CD4-positive, alpha-beta memory T cell (primary cell): ENCODE data around the gene ANO10. TPM values are rescaled to one million over a fixed set of nuclear protein-coding genes. Genes with fewer than 3 reads are reported as not detected.

ENCODE experiments used
- CTCF ChIA-PET: fragments of 350-600 bp; sonication (Branson Sonifier 250); formaldehyde crosslinking; loops from one replicate; lab custom pipeline; 2021; ENCODE audit warnings: inconsistent platforms; ENCODE audit not compliant: partially characterized antibody; lab: Charles Lee
- POLR2A ChIA-PET: fragments of 350-600 bp; sonication (Branson Sonifier 250); formaldehyde crosslinking; loops from one replicate; lab custom pipeline; 2021; ENCODE audit not compliant: partially characterized antibody; lab: Charles Lee
- DNase-seq, 5 donors: peaks; one replicate each; pipeline versions ENCODE4 v3.0.0 to v3.0.0-alpha.2; 2020 to 2022; ENCODE audit warnings: mixed read lengths in 1 of 5
- H3K27ac ChIP-seq: one replicate; pipeline ENCODE4 v1.7.0; 2013; ENCODE audit warnings: low read depth, low read length
- H3K27me3 ChIP-seq: 2 replicates; pipeline ENCODE4 v1.7.0; 2013; ENCODE audit warnings: mild to moderate bottlenecking, low read length, moderate library complexity; ENCODE audit not compliant: insufficient read depth
- H3K36me3 ChIP-seq: 2 replicates; pipeline ENCODE4 v1.7.0; 2013; ENCODE audit warnings: mild to moderate bottlenecking, low read length, moderate library complexity; ENCODE audit not compliant: insufficient read depth
- H3K4me1 ChIP-seq: 2 replicates; pipeline ENCODE4 v1.7.0; 2013; ENCODE audit warnings: mild to moderate bottlenecking, low read length, moderate library complexity; ENCODE audit not compliant: insufficient read depth
- H3K4me3 ChIP-seq, 2 donors: one replicate each; pipeline ENCODE4 v1.7.0; 2013; ENCODE audit warnings: low read length in 2 of 2, mild to moderate bottlenecking in 1 of 2
- H3K9me3 ChIP-seq, 2 donors: one replicate each; pipeline ENCODE4 v1.7.0; 2013; ENCODE audit warnings: low read length in 2 of 2, control low read depth in 1 of 2; ENCODE audit not compliant: control insufficient read depth in 1 of 2
- H3K27ac Mint-ChIP-seq, 7 donors: one replicate each; pipeline ENCODE4 v1.8.0; 2020 to 2021; ENCODE audit warnings: mixed read lengths in 7 of 7, mild to moderate bottlenecking in 6 of 7, inconsistent platforms in 3 of 7, moderate library complexity in 3 of 7
- H3K27me3 Mint-ChIP-seq, 2 donors: one replicate each; pipeline ENCODE4 v1.8.0; 2020 to 2021; ENCODE audit warnings: mixed read lengths in 2 of 2
- H3K36me3 Mint-ChIP-seq, 2 donors: one replicate each; pipeline ENCODE4 v1.8.0; 2020 to 2021; ENCODE audit warnings: mixed read lengths in 2 of 2, inconsistent platforms in 1 of 2, mild to moderate bottlenecking in 1 of 2
- H3K4me1 Mint-ChIP-seq, 4 donors: one replicate each; pipeline ENCODE4 v1.8.0; 2020 to 2021; ENCODE audit warnings: mixed read lengths in 4 of 4, mild to moderate bottlenecking in 1 of 4
- H3K4me3 Mint-ChIP-seq, 8 donors: one replicate each; pipeline ENCODE4 v1.8.0; 2020 to 2021; ENCODE audit warnings: mixed read lengths in 8 of 8, mild to moderate bottlenecking in 7 of 8, moderate library complexity in 6 of 8, inconsistent platforms in 3 of 8
- H3K9me3 Mint-ChIP-seq, 8 donors: one replicate each; pipeline ENCODE4 v1.8.0; 2020 to 2021; ENCODE audit warnings: mixed read lengths in 8 of 8, mild to moderate bottlenecking in 5 of 8, inconsistent platforms in 3 of 8, moderate library complexity in 1 of 8
- intact Hi-C: fragments of 100-400 bp; cut with micrococcal nuclease; formaldehyde crosslinking; loops from one replicate; pipeline ENCODE4 v1.15.1; 2023
- polyA plus RNA-seq, 2 donors: library from polyadenylated mRNA; unstranded; fragments of 300-500 nt; fragmentation: Illumina TruSeq; gene quantifications; one replicate each; pipeline ENCODE4 v1.2.3, GENCODE V29; 2021
- total RNA-seq, 2 experiments: library from RNA; stranded (reverse); gene quantifications; one replicate each; pipeline ENCODE4 v1.2.3, GENCODE V29; 2021

The ANO10 gene
- total and polyA plus RNA-seq, 4 experiments from 2014 or later = 8.6 to 9.9 (median 9.6) TPM

DNA sequence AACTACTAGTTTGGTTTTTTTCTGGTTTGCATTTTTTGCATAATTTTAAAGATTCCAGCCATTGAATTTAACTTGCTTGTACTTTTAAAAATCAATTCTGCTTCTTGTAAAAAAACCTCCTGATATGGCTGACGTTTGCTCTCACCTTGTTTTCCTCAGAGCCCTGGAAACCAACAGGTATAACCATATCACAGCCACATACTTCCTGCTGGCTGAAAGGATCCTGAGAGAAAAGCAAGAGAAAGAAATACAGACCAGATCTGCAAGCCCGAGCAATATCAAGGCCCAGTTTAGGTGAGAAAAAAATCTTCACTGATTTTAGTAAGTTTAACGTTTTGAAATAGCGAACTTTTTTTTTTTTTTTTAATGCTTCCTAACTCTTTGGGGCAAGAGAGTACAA lies 278.6 kb downstream of the ANO10 start:
- intact Hi-C loops = no loop called here
- H3K4me1 Mint-ChIP-seq = peaks cover 45 to 77% (median 55%) of the 10 kb centered on the region in 4 donors
- no peaks in the 10 kb centered on the region for H3K27me3 Mint-ChIP-seq
- CTCF ChIA-PET = no interaction called here
- peaks cover 0 to 2% of the 10 kb centered on the region in 2 donors for H3K9me3 ChIP-seq
- POLR2A ChIA-PET = interaction anchor here (1.3 to 5.2 kb wide), 4 partner anchors 18 to 134 kb away, joined by 4 to 61 read pairs (median 5); partner anchors contain the start of gene SNRK
- H3K36me3 ChIP-seq = peaks cover 62% of the 10 kb centered on the region
- H3K27me3 ChIP-seq = no peaks in the 10 kb centered on the region
- H3K9me3 Mint-ChIP-seq = peaks cover 0 to 16% (median 8%) of the 10 kb centered on the region in 8 donors
- no peak overlapping the region for H3K4me3 ChIP-seq
- peak overlapping the region in 7 of 8 donors; percentile 45 to 83 (median 68) for H3K4me3 Mint-ChIP-seq
- H3K27ac ChIP-seq = no peak overlapping the region
- peak in 4 of 5 donors; percentile 28 to 41 (median 39) for DNase-seq
- peaks cover 68% of the 10 kb centered on the region for H3K4me1 ChIP-seq
- H3K27ac Mint-ChIP-seq = peak overlapping the region; percentile 82 to 94 (median 89)
- H3K36me3 Mint-ChIP-seq = peaks cover 78 to 86% of the 10 kb centered on the region in 2 donors

DNA sequence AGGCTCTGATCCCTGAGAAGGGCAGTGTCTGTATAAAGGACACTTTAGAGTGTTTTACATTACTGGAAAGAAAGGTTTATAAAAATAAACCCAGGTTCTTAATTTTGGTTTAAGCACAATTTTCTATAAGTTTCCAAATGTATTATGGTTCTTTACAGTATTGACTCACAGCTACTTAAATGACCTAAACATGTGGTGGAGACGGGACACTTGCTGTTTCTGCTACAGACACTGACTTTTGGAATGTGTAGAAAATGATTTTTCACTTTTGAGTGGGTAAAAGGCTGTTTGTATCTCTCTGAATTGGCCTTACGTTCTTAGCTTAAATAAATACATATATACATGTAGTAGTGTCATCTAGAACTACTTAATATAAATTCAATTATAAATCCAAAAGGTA lies 280.0 kb downstream of the ANO10 start:
- peaks cover 35 to 63% (median 45%) of the 10 kb centered on the region in 4 donors for H3K4me1 Mint-ChIP-seq
- CTCF ChIA-PET = no interaction called here

DNA sequence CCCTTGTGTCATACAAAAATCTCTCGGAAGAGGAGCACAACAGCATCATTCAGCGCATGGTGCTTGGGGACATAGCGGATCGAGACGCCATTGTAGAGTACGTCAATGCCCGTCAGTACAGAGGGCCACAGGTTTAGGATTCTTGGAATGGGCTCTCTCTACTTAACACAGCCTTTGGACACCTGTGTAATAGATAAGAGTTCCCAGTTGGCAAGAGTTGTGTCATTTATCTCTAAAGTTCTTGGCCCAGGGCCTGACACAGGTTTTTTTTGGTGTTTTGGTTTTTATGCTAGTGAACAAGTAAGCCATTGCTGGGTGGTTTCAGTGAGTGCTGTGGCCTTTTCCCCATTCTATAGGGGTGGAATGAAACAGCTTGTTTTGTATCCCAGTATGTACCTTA lies 281.4 kb downstream of the ANO10 start:
- CTCF ChIA-PET = no interaction called here
- Histone ChIP-seq H3K9me3 (peaks cover 6 to 20% of the 10 kb centered on the region in 2 donors), H3K4me3 (no peak overlapping the region), H3K27ac (no peak overlapping the region), H3K27me3 (no peaks in the 10 kb centered on the region), H3K4me1 (peaks cover 40% of the 10 kb centered on the region), H3K36me3 (peaks cover 71% of the 10 kb centered on the region)
- H3K27ac Mint-ChIP-seq = peak overlapping the region in 5 of 7 donors; percentile 5 to 47 (median 10)
- intact Hi-C loops = no loop called here
- peaks cover 83 to 86% of the 10 kb centered on the region in 2 donors for H3K36me3 Mint-ChIP-seq
- POLR2A ChIA-PET = no interaction called here
- no peak for DNase-seq
- no peaks in the 10 kb centered on the region for H3K27me3 Mint-ChIP-seq
- H3K9me3 Mint-ChIP-seq = peaks cover 0 to 39% (median 26%) of the 10 kb centered on the region in 8 donors
- H3K4me1 Mint-ChIP-seq = peaks cover 25 to 50% (median 34%) of the 10 kb centered on the region in 4 donors
- H3K4me3 Mint-ChIP-seq = no peak overlapping the region

More for the DNA sequence above, 280.0 kb downstream of the ANO10 start:
- Histone ChIP-seq H3K4me1 (peaks cover 54% of the 10 kb centered on the region), H3K9me3 (peaks cover 6 to 11% of the 10 kb centered on the region in 2 donors), H3K36me3 (peaks cover 59% of the 10 kb centered on the region), H3K27me3 (no peaks in the 10 kb centered on the region), H3K4me3 (no peak overlapping the region), H3K27ac (no peak overlapping the region)
- H3K36me3 Mint-ChIP-seq = peaks cover 78 to 82% of the 10 kb centered on the region in 2 donors
- H3K4me3 Mint-ChIP-seq = peak overlapping the region in 1 of 8 donors; percentile 75
- H3K27me3 Mint-ChIP-seq = no peaks in the 10 kb centered on the region
- peak overlapping the region in 5 of 7 donors; percentile 60 to 94 (median 82) for H3K27ac Mint-ChIP-seq
- intact Hi-C loops = no loop called here
- H3K9me3 Mint-ChIP-seq = peaks cover 0 to 26% (median 16%) of the 10 kb centered on the region in 8 donors
- POLR2A ChIA-PET = interaction anchor here (0.7 to 1.6 kb wide), 3 partner anchors 17 to 48 kb away, joined by 3 to 6 read pairs (median 4); no protein-coding TSS in a partner anchor
- DNase-seq = no peak

DNA sequence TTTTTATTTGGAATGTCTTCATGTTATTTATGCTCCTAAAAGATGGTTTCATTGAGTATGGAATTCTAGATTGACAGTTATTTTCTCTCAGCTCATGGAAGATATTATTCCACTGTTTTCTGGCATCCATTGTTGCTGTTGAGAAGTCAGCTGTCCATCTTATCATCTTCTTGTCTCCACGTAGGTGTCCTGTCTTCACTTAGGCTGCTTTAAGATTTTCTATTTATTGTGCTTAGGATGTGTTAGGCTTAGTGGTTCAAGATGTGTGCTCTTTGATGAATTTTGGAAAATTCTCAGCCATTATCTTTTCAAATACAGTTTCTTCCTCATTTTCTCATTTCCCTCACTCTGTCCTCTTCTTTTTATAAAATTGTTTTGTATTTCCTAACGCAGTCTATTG lies 283.5 kb downstream of the ANO10 start:
- Histone ChIP-seq H3K4me1 (peaks cover 19% of the 10 kb centered on the region), H3K9me3 (peaks cover 6 to 24% of the 10 kb centered on the region in 2 donors), H3K4me3 (no peak overlapping the region), H3K27me3 (no peaks in the 10 kb centered on the region), H3K36me3 (peaks cover 66% of the 10 kb centered on the region), H3K27ac (no peak overlapping the region)
- no peaks in the 10 kb centered on the region for H3K27me3 Mint-ChIP-seq
- H3K4me1 Mint-ChIP-seq = peaks cover 10 to 28% (median 16%) of the 10 kb centered on the region in 4 donors
- no peak overlapping the region for H3K4me3 Mint-ChIP-seq
- intact Hi-C loops = no loop called here
- peak overlapping the region in 5 of 7 donors; percentile 12 to 88 (median 64) for H3K27ac Mint-ChIP-seq
- CTCF ChIA-PET = interaction anchor here (0.7 to 2.0 kb wide), 4 partner anchors 9 to 167 kb away, joined by 3 to 6 read pairs (median 4); partner anchors contain the start of gene SNRK
- peaks cover 80% of the 10 kb centered on the region in 2 donors for H3K36me3 Mint-ChIP-seq
- peaks cover 0 to 46% (median 30%) of the 10 kb centered on the region in 8 donors for H3K9me3 Mint-ChIP-seq
- POLR2A ChIA-PET = interaction anchor here (1.2 to 5.3 kb wide), 4 partner anchors 9 to 176 kb away, joined by 4 to 36 read pairs (median 7); no protein-coding TSS in a partner anchor
- no peak for DNase-seq

DNA sequence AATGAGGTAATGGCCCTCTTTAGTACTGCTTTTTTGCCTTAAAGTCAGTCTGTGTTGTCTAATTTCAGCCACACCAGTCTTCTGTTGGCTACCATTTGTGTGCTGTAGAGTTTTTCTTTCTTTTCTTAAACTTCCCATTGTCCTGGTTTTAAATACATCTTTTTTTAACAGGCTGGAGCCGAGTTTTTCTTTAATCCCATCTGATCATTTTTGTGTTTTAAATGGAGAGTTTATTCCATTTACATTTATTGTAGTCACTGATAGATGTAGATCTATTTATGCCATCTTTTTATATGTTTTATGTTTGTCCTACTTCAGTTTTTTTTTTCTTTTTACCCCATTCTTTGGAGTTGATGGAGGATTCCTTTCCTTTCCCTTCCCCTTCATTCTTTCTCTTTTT lies 286.0 kb downstream of the ANO10 start:
- POLR2A ChIA-PET = interaction anchor here (1.0 to 5.3 kb wide), 3 partner anchors 11 to 50 kb away, joined by 3 to 36 read pairs (median 4); partner anchors contain the start of gene SNRK
- CTCF ChIA-PET = interaction anchor here (1.3 to 1.6 kb wide), 3 partner anchors 9 to 173 kb away, joined by 3 to 7 read pairs (median 4); no protein-coding TSS in a partner anchor
- peaks cover 6 to 20% (median 11%) of the 10 kb centered on the region in 4 donors for H3K4me1 Mint-ChIP-seq

DNA sequence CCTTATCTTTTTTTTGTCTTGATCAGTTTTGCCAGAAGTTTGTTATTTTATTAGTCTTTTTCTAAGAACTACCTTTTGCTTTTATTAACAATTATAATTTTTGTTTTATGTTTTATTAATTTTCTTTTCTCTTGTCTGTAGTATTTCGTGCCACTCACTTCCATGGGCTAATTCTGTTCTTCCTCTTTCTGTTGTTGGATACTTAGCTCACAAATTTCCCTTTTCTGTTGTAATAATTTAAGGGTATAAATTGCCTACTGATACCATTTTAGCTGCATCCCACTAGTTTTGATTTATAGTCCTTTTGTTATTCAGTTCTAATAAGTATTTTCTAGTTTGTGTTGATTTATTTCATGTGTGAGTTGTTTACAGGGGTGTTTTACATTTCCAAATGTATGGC lies 286.8 kb downstream of the ANO10 start:
- Histone ChIP-seq H3K4me3 (no peak overlapping the region), H3K27me3 (no peaks in the 10 kb centered on the region), H3K36me3 (peaks cover 51% of the 10 kb centered on the region), H3K27ac (no peak overlapping the region), H3K9me3 (peaks cover 6 to 24% of the 10 kb centered on the region in 2 donors), H3K4me1 (peaks cover 16% of the 10 kb centered on the region)
- Mint-ChIP-seq H3K9me3 (peaks cover 0 to 42% (median 30%) of the 10 kb centered on the region in 8 donors), H3K27ac (peak overlapping the region in 3 of 7 donors; percentile 25 to 53 (median 48)), H3K27me3 (no peaks in the 10 kb centered on the region), H3K36me3 (peaks cover 68 to 70% of the 10 kb centered on the region in 2 donors), H3K4me1 (peaks cover 11 to 25% (median 14%) of the 10 kb centered on the region in 4 donors), H3K4me3 (no peak overlapping the region)
- intact Hi-C loops = no loop called here
- CTCF ChIA-PET = interaction anchor here (0.6 to 1.6 kb wide), 3 partner anchors 21 to 172 kb away, joined by 3 to 7 read pairs (median 3); no protein-coding TSS in a partner anchor
- no peak for DNase-seq
- POLR2A ChIA-PET = interaction anchor here (0.6 to 5.3 kb wide), 4 partner anchors 12 to 49 kb away, joined by 3 to 36 read pairs (median 5); partner anchors contain the start of gene SNRK

More for the DNA sequence above, 286.0 kb downstream of the ANO10 start:
- intact Hi-C loops = no loop called here
- Histone ChIP-seq H3K27ac (no peak overlapping the region), H3K4me1 (peaks cover 8% of the 10 kb centered on the region), H3K27me3 (no peaks in the 10 kb centered on the region), H3K36me3 (peaks cover 59% of the 10 kb centered on the region), H3K4me3 (no peak overlapping the region), H3K9me3 (peaks cover 6 to 24% of the 10 kb centered on the region in 2 donors)
- peak overlapping the region in 4 of 7 donors; percentile 45 to 78 (median 62) for H3K27ac Mint-ChIP-seq
- H3K36me3 Mint-ChIP-seq = peaks cover 76 to 78% of the 10 kb centered on the region in 2 donors
- no peaks in the 10 kb centered on the region for H3K27me3 Mint-ChIP-seq
- H3K9me3 Mint-ChIP-seq = peaks cover 0 to 46% (median 30%) of the 10 kb centered on the region in 8 donors
- no peak overlapping the region for H3K4me3 Mint-ChIP-seq
- DNase-seq = no peak

DNA sequence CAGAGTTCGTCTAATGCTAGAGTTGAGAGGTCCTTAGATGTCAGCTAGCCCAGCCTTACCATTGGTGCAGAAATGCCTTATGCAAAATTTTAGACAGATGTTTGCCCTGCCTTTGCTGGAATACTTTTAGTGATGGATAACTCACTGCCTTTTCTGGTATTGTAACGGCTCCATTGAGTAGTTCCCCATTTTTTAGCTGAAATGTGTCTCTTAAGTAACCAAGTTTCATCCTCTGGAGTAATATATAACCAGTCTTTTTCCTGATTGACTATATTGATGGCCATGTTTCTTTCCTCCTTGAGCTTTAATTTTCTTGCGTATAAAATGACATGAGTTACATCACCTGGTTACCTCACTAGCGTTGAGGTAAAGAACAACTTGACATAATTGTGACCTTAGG lies 290.4 kb downstream of the ANO10 start:
- no peak overlapping the region for H3K4me3 ChIP-seq
- Mint-ChIP-seq H3K9me3 (peaks cover 0 to 16% (median 13%) of the 10 kb centered on the region in 8 donors), H3K36me3 (peaks cover 47 to 52% of the 10 kb centered on the region in 2 donors), H3K27me3 (no peaks in the 10 kb centered on the region), H3K4me1 (peaks cover 32 to 54% (median 40%) of the 10 kb centered on the region in 4 donors), H3K4me3 (no peak overlapping the region), H3K27ac (peak overlapping the region in 3 of 7 donors; percentile 35 to 40 (median 37))
- H3K27me3 ChIP-seq = no peaks in the 10 kb centered on the region
- ChIA-PET CTCF (no interaction called here), POLR2A (no interaction called here)
- no peak for DNase-seq
- peaks cover 30% of the 10 kb centered on the region for H3K36me3 ChIP-seq
- peaks cover 44% of the 10 kb centered on the region for H3K4me1 ChIP-seq
- intact Hi-C loops = no loop called here
- H3K9me3 ChIP-seq = peaks cover 0 to 13% of the 10 kb centered on the region in 2 donors
- H3K27ac ChIP-seq = no peak overlapping the region
